Fibroblast of the conjunctiva (primary cell): ENCODE measurements around the gene ATXN1.

ENCODE experiments used
- DNase-seq: peaks from one replicate; pipeline ENCODE4 v3.0.0-alpha.2; 2010; ENCODE audit warnings: low read depth

Gene ATXN1

GRCh38 chr6:16331384-16332174 lies 429.7 kb downstream of the ATXN1 start:
- DNase-seq = no peak

- DNase-seq = no peak
Observed at GRCh38 chr6:16329233-16329632, 432.0 kb downstream of the ATXN1 start.

- DNase-seq = no peak
Observed at GRCh38 chr6:16327777-16328325, 433.4 kb downstream of the ATXN1 start.

- no peak for DNase-seq
Observed at GRCh38 chr6:16326971-16327776, 434.1 kb downstream of the ATXN1 start.

- no peak for DNase-seq
Observed at GRCh38 chr6:16326531-16326930, 434.7 kb downstream of the ATXN1 start.

- no peak for DNase-seq
Observed at GRCh38 chr6:16324606-16325225, 436.5 kb downstream of the ATXN1 start.

- no peak for DNase-seq
Observed at GRCh38 chr6:16324184-16324583, 437.1 kb downstream of the ATXN1 start.

GRCh38 chr6:16322666-16323312 lies 438.5 kb downstream of the ATXN1 start:
- DNase-seq = no peak

- DNase-seq = no peak
Observed at GRCh38 chr6:16321826-16322225, 439.4 kb downstream of the ATXN1 start.

GRCh38 chr6:16321341-16321710 lies 439.9 kb downstream of the ATXN1 start:
- DNase-seq = no peak

- DNase-seq = no peak
Observed at GRCh38 chr6:16320533-16321340, 440.5 kb downstream of the ATXN1 start.

GRCh38 chr6:16319813-16320532 lies 441.3 kb downstream of the ATXN1 start:
- peak; percentile 84 for DNase-seq

- DNase-seq = no peak
Observed at GRCh38 chr6:16318953-16319720, 442.1 kb downstream of the ATXN1 start.

GRCh38 chr6:16318538-16318937 lies 442.7 kb downstream of the ATXN1 start:
- DNase-seq = no peak

GRCh38 chr6:16316741-16317251 lies 444.5 kb downstream of the ATXN1 start:
- no peak for DNase-seq

GRCh38 chr6:16314296-16314695 lies 447.0 kb downstream of the ATXN1 start:
- DNase-seq = no peak

- no peak for DNase-seq
Observed at GRCh38 chr6:16313732-16314131, 447.5 kb downstream of the ATXN1 start.

GRCh38 chr6:16311763-16312162 lies 449.5 kb downstream of the ATXN1 start:
- no peak for DNase-seq

- no peak for DNase-seq
Observed at GRCh38 chr6:16306334-16306733, 454.9 kb downstream of the ATXN1 start.

- no peak for DNase-seq
Observed at GRCh38 chr6:16305788-16306187, 455.5 kb downstream of the ATXN1 start.
